HG02678 (cell line): ENCODE measurements around the gene GIPC2.
"Not testable (repeated sequence)": the region's sequence is repeated elsewhere in the genome, so short reads cannot be mapped to it uniquely, and the experiment has no call there.

Experiments used
- ATAC-seq: cut with Tn5 transposase; IDR thresholded peaks from one replicate; pipeline ENCODE4 v1.9.1; 2021; ENCODE audit warnings: mild to moderate bottlenecking, moderate library complexity; ENCODE audit not compliant: unreplicated experiment

The GIPC2 gene

DNA sequence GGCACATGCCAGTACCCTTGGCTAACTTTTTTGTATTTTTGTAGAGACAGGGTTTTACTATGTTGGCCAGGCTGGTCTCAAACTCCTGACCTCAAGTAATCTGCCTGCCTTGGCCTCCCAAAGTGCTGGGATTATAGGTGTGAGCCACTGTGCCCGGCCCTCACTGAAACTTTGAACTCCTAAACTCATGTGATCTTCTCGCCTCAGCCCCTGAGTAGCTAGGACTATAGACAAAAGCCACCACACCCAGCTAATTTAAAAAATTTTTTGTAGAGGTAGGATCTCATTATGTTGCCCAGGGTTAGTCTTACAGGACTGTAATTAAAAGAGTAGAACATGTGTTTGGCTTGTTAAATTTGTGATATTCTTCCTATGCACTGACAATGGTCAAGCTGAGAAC, 19.1 kb downstream of the GIPC2 start:
- ATAC-seq: not testable (repeated sequence)

DNA sequence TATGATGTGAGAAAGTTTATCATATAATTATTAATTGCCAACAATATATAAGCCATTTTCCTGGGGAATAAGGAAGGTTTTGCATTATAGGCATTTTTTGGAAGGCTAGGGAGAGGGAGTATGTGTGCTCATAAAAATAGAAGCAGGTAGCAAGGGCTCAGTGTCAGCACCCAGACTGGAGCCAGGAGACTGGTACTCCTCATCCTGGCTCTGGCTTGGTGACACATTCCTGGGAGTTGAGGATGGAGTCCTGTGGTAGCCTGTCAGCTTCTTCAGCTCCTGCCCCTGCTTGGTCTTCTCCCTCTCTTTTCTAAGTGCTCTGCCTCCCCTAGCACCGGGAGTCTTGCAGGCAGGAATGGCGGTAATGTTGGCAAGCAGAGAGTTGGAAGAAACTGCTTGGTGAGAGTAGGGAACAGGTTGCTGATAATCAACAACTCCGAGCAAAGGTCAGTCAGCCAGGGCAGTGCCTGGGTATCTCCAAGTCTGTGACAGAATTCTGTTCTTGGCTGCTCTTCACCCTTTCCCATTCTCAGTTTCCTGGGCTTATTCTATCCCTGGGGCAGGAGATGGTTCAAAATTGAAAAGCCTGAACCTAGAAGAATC, 23.0 kb downstream of the GIPC2 start:
- no peak for ATAC-seq

DNA sequence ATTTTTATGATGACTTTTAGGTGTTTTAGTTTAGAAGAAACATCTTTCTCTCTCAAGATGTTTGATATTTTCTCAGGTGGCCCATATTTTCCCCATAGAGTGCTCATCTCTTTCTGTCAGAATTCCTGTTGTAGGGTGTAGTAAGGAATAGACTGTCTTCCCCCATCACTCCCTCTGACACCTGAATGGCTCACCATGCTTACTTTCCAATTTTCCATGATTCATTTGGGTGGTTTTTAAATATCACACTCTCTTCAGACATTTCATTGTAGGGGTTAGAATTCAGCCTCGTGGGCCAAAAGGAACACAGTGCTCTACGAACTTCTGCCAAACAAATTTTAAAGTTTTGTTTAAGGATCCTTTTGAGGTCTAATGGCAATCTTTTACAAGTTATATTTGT, 24.0 kb downstream of the GIPC2 start:
- ATAC-seq: no peak

DNA sequence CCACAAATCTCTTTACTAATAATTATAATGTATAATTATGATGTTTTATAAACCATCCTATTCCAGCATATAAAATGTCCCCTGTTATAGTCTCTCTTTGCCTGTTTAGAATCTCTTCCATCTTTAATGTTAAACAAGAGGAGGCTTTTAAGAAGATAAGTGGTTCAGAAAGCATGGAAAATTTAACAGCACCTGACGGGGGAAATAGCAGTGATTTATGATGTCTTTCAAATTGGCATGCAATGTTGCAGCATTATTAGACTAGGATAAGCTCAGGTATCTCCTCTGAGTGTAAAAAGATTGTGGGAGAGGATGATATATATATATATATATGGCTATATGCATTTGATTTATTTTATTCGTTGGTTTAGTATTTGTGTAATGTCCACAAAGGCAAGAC, 24.4 kb downstream of the GIPC2 start:
- no peak for ATAC-seq

DNA sequence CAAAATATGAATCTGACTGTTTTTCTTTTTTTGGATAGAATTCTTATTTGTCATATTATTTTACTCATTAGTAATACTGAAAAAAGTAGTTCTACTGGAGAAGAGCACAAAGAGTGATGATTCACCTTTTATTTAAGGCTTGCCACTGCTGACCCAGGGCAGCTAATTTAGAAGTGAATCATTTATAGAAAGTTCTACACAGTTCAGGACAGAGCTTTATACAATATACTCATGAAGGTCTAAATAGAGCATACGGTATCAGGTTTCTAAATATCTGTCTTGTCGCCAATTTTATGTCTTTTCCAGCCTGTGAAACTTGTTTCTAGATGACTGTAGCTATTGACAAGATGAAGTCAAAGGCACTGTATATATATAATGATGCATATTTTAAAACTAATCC, 25.0 kb downstream of the GIPC2 start:
- ATAC-seq: no peak

DNA sequence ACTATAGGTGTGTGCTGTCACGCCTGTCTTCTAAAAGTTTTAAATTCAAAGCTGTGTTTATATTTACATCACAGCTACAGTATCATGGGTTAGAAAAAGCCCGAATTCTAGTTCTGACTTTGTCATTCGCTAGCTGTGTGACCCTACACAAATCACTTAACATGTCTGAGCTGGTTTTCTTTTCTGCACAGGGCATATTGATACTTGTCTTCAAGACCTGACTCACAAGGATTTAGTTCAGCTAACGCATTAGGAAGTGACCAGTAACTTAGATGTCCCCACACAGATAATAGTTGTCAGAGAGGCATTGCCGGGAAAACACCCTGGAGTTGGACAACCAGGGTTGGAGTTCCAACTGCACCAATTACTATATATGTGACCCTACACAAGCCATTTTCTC, 25.9 kb downstream of the GIPC2 start:
- ATAC-seq: no peak

DNA sequence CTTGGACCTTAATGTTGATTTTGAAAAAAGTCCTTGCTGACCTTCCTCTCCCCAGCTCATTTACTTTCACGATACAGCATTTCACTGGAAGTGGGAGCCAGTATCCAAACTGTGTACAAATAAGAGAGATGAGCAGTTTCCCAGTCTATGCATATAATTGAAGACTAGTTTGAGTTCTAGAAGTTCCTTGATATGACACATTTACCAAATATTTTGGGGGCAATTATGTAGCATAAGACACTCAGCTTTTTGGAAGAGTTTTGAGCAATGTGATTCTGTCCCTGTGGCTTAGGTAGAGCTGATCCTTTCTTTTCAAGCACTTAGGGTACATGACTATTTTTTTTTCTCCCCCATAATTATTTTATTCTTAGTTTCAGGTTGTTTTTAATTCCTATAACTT, 26.4 kb downstream of the GIPC2 start:
- ATAC-seq: no peak

DNA sequence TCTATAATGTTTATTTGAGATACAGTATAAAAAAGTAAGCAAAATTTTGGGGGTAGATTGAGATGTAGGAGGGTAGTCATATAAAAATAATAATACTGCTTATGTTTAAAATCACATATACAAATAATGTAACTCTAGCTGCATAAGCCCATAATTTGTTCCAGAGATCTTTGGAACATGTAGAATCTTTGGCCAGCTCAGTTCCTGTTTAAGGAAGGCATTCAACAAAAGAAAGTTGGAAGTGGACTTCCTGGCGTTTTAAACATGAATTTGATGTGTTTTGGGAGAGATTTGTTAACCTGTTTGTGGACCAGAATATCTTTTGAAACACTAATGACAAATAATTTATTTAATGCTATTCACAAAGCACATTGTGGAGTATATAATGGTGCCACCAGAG, 27.7 kb downstream of the GIPC2 start:
- no peak for ATAC-seq

DNA sequence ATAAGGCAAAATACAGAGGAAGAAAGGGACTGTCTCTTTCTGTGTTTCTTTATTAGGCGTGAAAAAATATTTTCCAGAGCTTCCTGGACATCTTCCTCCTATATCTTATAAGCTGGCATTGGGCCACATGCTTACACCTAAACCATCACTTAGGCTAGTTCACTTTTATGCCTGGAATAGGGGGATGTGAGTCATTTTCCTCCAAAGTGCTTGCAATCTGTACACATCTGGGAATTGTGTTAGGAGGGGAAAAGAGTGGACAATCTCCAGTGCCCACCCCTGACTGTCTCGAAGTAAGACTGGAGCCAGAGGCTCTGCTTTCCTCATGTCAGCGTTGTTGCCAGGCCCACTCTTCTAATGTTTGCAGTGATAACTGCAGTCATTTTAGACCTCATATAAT, 29.9 kb downstream of the GIPC2 start:
- no peak for ATAC-seq

DNA sequence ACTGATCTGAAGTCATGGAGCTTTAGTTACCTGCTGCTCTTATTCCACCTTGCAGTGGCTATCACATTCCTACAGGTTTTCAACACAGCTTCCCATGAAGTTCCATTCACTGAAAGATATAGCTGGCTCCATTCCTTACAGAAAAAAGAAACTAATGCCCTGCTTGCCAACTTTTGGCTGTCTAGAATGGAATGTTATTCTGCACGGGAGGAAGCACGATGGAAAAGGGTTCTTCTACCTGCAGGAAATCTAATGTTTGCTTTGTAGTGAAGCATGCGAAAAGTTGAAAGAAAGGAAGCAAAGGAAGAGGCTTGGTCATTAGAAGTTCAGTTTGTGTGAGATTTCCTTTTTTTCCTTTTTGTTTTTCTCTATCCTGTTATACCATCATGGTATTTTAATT, 32.6 kb downstream of the GIPC2 start:
- ATAC-seq: no peak

DNA sequence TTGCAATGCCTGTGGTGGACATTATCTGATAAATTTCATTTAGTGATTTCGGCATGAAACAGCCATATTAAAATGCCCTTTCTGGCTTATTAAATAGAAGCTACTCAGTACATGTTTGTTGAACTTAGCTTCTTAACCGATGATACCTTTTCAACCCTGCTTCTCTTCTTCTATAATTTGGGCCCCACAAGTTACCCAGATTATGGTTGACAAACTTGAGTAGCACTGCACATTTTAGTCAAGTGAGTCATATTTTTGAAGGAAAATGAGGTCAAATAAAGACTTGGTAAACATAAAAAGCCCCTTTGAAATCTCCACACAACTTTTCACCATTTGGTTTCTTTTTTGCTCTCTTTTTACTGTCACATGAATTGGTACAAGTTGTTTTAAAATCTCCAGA, 33.8 kb downstream of the GIPC2 start:
- ATAC-seq: no peak

DNA sequence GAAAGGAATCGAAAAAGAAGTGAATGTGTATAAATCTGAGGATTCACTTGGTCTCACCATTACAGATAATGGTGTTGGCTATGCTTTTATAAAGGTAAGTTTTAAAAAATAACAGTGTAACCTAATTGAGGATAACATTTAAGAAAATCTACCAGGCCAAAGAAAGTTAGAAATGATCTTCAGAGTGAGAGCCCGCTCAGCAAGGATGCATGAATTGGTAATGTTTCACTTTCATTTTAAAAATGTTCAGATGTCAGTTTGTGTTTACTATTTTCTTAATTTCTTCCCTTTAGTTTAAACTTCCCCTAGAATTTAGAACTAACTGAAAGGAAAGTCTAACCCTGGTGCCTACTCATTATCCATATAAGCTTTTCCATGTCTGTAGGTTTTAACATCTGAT, 35.0 kb downstream of the GIPC2 start:
- no peak for ATAC-seq

DNA sequence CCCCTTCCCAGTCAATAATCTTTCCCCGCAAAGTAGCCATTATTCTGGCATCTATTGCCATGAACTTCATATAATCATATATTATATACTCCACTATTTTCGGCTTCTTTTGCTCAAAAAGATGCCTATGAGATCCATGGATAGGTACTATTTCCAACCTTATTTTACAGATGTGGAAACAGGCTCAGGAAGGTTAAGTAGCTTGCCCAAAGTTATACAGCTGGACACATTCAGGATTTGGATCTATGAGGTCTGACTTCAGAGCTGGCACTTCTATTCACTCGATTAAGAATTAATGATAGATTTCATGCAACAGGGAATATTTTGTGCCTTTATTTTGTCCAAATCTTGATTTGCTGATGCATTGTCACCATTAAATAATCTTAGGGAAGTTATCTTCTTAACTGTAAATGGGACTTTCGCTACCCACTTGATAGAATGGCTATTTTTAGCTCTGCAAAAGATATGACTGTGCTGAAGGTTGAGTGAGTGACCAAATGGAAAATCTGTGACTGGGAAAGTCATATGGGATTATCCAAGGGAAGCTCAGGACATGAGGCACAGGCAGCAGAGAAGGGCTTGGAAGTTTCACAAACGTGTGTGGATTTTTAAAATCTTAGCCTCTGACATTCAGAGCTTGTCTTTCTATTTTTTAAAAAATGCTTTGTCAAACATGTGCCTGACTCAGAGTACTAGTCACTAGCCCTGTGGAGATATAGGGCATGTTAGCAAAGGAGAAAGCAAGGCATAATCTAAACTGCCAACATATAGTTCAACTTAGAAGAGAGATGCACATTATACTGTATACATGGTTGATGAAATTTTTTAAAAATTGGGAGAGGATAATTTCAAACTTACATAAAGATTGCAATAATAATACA, 36.5 kb downstream of the GIPC2 start:
- no peak for ATAC-seq

DNA sequence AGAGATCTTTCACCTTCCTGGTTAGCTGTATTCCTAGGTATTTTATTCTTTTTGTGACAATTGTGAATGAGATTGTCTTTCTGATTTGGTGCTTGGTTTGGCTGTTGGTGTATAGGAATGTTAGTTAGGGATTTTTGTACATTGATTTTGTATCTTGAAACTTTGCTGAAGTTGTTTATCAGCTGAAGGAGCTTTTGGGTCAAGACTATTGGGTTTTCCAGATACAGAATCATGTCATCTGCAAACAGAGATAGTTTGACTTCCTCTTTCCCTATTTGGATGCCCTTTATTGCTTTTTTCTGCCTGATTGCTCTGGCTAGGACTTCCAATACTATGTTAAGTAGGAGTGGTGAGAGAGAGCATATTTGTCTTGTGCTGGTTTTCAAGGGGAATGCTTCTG, 38.9 kb downstream of the GIPC2 start:
- ATAC-seq: not testable (repeated sequence)

DNA sequence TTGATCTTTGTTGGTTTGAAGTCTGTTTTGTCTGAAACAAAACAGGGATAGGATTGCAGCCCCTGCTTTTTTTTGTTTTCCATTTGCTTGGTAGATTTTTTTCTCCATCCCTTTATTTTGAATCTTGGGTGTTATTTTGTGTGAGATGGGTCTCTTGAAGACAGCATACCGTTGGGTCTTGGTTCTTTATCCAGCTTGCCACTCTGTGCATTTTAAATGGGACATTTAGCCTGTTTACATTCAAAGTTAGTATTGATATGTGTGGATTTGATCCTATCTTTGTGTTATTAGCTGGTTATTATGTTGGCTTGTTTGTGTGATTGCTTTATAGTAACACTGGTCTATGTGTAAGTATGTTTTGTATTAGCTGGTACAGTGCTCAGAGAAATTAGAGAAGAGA, 40.9 kb downstream of the GIPC2 start:
- no peak for ATAC-seq

DNA sequence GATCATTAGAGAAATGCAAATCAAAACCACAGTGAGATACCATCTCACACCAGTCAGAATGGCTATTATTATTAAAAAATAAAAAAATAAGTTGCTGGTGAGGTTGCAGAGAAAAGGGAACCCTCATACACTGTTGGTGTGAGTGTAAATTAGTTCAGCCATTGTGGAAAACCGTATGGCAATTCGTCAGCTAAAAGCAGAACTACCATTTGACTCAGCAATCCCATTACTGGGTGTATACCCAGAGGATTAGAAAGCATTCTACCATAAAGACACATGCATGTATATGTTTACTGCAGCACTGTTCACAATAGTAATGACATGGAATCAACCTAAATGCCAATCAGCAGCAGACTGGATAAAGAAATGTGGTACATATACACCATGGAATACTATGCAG, 42.2 kb downstream of the GIPC2 start:
- ATAC-seq: no peak

DNA sequence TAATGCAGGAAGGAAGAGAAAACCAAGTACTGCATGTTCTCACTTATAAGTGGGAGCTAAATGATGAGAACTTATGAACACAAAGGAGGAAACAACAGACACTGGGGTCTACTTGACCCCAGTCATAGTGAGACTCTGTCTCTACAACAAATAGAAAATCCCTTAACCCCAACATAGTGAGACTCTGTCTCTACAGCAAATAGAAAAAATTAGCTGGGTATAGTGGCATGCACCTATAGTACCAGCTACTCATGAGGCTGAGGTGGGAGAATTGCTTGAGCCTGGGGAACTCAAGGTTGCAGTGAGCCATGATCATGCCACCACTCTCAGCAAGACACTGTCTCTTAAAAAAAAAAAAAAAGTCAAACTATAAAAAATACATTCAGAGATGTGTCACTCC, 42.7 kb downstream of the GIPC2 start:
- no peak for ATAC-seq

DNA sequence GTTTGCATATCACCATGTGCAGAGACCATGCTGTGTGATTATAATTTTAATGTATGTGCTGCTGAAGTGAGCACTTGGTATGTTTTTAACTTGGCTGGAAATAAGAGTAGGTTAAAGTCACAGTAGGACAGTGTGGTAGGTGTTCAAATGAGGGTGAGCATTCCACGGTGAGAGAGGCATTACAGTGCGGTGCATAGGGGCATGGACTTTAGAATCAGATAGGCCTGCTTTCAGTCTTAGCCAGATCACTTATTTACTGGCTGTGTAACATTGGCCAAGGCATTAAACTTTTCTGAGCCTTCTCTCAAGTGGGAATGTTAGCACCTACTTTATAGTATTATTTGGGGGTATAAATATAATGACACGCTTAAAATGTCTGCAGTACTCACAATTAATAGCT, 43.2 kb downstream of the GIPC2 start:
- ATAC-seq: no peak

DNA sequence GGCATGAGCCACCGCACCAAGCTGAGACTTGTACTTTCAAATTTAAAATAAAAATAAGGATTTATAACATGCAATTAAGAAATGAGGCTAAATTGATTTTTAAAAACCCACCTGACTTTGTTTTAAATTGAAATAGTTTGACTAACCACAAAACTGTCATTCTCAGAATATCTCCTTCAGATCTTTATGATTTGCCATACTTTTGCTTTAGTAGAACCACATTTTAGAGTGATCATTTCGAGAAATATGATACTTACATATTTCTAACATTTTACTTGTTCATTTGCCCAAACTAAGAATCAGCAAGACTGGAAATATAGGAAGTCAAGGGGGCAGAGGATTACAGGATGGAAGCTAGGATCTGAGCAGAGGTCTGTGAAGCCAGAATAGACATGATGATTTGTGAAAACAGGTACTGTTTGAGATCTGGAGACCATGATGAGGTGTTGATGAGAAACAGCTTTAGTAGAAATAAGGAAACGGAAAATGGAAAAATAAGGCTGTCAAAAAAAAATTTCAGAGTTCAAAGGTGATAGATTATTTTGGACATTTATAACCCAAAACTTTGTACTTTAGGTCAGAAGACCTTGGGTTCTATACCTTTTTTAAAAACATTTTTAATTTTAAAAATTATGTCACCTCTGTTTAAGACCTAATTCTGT, 44.8 kb downstream of the GIPC2 start:
- no peak for ATAC-seq

DNA sequence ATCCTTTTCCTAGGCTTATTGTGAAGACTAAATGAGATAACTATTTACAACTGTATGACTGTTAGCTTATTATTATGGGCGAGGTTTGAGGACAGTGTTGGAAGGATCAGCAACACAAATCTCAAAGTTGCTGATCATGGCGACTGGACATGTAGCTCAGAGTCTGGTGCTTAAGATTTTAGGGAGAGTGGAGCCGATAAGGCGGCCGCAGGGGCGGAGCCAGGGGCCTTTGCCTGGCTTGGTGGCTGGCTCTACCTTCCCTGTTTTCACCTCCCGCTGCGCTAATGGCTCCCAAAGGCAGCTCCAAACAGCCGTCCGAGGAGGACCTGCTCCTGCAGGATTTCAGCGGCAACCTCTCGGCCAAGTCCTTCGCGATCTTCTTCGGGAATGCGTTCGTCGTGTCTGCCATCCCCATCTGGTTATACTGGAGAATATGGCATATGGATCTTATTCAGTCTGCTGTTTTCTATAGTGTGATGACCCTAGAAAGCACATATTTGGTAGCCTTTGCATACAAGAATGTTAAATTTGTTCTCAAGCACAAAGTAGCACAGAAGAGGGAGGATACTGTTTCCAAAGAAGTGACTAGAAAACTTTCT, 45.5 kb downstream of the GIPC2 start:
- no peak for ATAC-seq

DNA sequence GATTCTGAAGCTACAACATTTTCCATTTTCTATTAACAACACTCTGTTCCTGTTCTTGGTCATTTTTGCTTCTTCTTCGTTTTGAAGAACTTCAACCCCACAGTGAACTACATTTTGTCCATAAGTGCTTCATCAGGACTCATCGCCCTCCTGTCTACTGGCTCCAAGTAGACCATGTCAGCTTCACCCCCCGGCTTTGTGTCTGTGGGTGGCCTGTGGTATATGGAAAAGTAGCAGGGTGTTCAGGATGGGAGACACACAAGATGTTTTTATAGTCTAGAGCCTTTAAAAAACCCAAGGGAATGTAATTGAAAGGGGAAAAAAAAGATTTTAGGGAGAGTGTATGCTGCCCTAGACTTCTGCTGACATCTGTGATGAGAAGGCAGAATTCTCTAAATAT, 46.1 kb downstream of the GIPC2 start:
- ATAC-seq: no peak

DNA sequence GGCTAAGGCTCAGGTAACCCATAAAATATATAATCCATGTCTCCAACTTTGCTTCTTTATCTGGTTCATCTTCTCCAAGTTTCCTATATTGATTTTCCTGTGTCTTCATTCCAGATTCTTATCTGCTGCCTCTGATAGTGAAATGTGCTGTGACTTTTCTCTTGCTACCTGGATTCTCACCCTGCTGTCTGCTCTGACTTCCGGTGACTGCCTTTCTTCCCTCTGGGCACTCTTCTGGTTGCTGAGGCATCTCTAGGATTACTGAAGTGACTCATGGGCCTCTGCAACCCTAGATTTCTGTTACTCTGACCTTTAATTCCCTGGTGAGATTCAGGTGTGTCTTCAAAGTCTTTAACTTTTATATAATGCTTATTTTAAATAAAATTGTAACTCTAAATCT, 46.9 kb downstream of the GIPC2 start:
- ATAC-seq: no peak
